Muscle of back (tissue), 11 donors: Measurements from ENCODE around the gene PLPP1. TPM values are rescaled to one million over a fixed set of nuclear protein-coding genes. Genes with fewer than 3 reads are reported as not detected.

Experiments used
- DNase-seq, 3 donors: peaks; one replicate each; pipeline versions ENCODE4 v3.0.0 to v3.0.0-alpha.2; 2013
- polyA plus RNA-seq, 10 donors: library from polyadenylated mRNA; unstranded; fragments of 120-200 nt; gene quantifications; one replicate each; pipeline ENCODE4 v1.2.1, GENCODE V29; 2013; ENCODE audit not compliant: insufficient read length in 10 of 10

PLPP1 gene
- polyA plus RNA-seq, 10 donors: 51.4 to 73.1 (median 59.0) TPM

- DNase-seq: no peak
Measured at GRCh38 chr5:55413644-55414043, 121.1 kb downstream of the PLPP1 start.

DNA sequence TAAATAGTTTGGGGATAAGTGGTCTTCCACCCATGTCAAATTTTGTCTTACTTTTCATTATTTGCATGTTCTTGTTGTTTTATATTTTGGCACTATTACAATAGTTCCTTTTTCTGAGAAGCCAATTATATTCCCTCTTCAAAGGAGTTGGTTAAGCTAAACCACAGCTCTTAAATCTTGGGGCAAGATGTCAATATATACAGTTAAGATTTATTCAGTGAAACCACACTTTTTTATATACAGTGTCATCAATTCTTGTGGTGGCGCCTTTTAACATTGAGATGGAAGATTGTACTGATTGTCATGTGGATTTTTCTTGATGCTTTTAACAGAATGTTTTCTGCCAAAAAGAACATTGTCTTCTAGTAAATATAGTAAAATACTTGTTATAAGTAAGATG, 122.9 kb downstream of the PLPP1 start:
- DNase-seq: no peak

DNA sequence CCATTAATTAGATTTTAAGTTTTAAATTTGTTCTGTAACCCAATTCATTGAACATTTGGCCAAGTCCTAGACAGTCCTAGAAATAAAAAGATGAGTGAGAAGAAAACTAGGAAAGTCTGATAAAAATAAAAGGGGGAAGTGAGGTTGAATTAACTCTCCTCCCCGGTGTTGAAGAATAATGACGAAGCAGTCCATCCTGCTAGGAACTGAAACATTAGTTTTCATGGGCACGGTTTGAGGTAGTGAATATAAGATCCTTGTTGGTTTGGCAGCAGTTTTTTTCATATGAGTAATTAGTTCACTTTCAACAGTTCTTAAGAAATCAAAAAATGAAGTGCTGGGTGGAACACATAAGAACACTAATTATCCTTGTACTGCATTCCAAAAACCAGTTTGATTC, 123.9 kb downstream of the PLPP1 start:
- no peak for DNase-seq

DNA sequence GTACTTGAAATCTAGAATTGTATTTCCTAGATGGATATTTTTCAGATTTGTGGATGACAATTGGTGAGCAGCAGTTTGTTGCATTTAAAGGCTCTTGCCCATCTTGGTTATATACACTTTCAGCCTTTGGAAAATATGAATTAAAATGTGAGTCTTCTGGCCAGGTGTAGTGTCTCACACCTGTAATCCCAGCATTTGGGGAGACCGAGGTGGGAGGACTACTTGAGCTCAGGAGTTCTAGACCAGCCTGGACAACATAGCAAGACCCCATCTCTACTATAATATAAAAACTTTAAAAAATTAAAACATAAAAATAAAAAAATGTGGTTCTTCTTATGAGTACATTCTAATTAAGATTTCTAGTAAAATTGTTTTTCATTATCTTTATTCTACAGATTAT, 125.0 kb downstream of the PLPP1 start:
- no peak for DNase-seq

GRCh38 chr5:55407984-55408383, 126.8 kb downstream of the PLPP1 start:
- DNase-seq: no peak

DNA sequence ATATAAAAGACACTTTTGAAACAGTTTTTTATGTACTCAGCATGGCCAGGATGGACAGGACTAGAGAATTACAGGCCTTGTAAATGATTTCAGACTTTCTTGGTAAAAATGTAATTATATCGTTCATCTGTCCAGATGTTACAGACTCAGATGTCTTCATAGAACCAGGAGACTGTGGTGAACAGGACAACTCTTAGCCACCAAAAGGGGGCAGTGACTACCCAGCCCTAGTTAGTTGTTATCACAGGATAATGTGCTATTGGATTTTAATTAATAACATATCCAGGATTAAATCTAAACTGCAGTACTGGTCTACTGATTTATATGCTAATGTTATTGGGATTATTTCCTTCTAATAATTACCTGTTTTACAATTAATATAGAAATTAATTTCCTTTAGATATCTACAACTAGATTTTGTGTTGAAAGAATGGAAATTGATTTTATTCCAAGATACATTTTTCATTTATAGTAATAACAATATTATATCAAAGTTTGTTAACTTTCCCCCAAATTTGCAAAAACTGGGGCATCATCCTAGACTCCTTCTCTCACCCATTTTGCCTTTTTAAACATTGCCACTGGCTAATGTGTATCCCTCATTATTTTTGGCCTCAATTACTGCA, 127.6 kb downstream of the PLPP1 start:
- peak; percentile 34 to 63 (median 45) for DNase-seq

- no peak for DNase-seq
Measured at GRCh38 chr5:55406292-55406691, 128.5 kb downstream of the PLPP1 start.

DNA sequence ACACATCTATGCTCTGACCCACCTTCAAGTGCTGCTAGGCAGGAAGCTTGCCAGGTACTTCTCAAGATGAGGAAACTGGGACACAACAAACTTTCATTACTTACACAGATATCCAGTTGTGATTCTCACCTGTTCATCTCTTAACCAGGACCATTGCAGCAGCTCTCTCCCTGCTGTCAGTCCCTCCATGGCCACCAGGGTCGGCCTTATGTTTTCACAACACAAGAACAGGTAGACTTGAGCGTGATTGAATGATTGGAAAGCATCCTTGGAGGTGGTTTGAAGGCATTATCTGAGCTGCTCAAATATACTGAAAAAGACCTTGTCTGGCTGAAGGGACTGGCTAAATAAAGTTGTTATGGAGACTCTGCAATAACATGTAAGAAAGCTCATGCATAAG, 132.6 kb downstream of the PLPP1 start:
- DNase-seq: no peak

DNA sequence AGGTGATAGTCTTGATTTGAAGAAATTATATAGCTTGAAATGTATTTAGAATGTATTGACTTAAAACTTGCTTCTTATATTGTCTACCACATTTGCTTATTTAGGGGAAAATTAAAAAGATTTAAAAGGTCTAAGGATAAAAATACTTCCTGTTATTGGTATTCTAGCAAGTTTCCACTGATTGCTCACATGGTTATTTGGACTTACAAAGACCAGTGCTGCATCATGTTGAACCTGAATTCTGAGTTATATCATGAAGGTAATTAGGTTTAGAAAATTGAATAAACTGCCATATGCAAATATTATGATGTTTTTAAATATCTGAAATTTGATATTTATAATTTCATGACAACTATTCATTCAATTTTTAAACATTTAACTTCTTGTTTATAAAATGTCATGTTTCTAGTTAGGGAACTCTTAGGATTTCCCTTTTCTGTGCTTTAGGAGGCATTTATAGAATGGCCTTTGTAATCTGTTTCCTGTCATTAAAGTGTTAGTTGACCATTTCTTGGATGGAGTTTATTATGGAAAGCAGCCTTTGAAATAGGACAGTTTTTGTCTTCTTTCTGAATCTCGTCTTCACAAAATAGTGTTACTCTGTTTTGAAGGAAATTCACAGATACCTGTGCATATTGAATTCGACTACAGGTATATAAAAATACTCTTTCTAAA, 141.1 kb downstream of the PLPP1 start:
- DNase-seq: no peak

DNA sequence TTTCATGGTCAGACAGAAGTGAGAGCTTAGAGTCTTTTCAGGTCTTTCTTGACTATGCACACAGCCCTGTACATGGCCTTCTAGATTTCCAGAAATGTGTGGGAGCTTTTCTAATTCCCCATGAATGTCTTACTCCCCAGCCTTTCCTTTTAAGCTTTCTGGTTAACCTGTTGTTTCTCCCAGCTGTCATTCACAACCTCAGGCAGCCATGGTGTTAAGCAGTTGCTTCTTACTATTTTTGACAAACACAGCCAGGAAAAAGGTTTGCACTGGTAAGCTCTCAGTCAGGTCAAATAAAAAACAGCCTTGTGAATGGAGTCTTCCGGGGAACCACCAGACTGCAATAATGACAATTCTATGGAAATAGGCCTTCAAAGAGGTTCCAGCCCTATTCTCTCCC, 142.1 kb downstream of the PLPP1 start:
- no peak for DNase-seq

- no peak for DNase-seq
Measured at GRCh38 chr5:55391707-55392106, 143.1 kb downstream of the PLPP1 start.

DNA sequence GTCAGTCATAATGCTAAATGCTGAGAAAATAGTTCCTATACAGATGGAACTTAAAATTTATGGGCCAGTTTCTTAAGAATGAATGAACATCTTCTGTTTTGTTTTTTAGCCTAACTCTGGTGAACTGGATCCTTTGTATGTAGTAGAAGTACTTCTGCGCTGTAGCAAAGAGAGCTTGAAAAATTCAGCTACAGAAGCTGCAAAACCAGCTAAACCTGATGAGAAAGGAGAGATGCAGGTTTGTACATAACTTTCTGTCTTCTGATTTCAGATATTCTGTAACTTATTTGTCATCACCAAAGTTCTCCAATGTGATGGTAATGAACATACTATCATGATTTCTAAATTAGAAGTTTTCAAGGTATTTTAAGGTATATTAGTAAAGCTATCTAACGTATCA, 146.9 kb downstream of the PLPP1 start:
- DNase-seq: no peak

- peak in 2 of 3 donors; percentile 6 to 30 for DNase-seq
Measured at GRCh38 chr5:55386356-55386755, 148.4 kb downstream of the PLPP1 start.

DNA sequence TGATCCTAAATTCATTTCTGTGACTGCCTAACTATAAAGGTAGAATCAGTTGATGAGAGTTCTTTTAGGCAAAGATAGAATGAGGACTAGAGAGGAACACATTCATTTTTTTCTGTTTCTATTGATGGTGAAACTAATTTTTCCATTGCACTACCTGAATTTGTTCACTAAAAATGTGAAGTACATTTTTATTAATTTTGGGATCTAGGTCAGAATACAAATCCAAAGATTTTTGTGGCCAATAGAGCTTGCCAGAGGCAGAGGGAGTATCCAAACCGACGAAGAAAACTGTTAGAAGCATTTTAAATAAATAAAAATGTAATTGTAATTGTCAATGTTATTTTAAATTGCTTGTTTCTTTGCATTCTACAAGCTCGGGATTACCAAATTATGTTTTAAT, 148.9 kb downstream of the PLPP1 start:
- peak in 2 of 3 donors; percentile 19 to 54 for DNase-seq

DNA sequence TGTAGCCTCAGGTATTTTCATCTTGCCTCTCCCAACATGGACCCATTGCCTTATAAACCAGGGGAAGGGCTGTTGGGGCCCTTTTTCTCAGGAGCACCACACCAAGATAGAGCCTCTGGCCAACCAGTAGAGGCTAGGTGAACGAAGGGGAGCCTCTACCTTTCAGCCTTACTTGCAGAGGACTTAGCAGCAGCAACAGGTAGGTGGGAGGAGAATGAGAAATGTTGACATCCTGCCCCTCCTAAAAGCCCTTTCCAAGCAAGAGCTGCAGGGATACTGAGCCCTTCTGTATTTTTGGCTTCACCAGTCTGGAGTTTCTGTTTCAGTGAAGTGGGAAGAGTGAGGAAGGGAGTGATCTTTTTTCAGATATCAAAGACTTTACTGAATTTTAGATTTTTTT, 149.5 kb downstream of the PLPP1 start:
- DNase-seq: peak in 1 of 3 donors; percentile 11

DNA sequence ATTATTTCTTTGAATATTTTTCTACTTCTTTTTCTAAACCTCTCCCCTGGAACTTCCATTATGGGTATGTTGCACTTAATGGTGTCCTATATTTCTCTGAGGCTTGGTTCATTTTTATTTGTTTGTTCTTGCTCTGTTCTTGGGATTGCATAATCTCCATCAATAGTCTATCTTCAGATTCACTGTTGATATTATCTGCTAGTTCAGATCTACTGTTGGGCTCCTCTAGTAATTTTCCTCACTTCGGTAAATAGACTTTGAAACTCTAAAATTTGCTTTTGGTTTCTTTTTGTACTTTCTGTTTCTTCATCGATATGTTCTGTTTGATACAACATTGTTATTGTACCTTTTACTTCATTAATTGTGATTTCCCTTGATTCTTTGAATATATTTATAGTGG, 150.7 kb downstream of the PLPP1 start:
- DNase-seq: no peak

- DNase-seq: no peak
Measured at GRCh38 chr5:55383254-55383653, 151.5 kb downstream of the PLPP1 start.

GRCh38 chr5:55377810-55378209, 157.0 kb downstream of the PLPP1 start:
- DNase-seq: no peak

Other genes with a start within 250 kb of the PLPP1 start
- 10 to 100 TPM; 23.5 to 34.5 (median 28.8) TPM for gene DHX29, start 227.3 kb downstream of the PLPP1 start, polyA plus RNA-seq
- gene MTREX, start 227.0 kb downstream of the PLPP1 start, polyA plus RNA-seq: 10 to 100 TPM; 54.8 to 79.6 (median 65.4) TPM
- gene SLC38A9, start 177.4 kb upstream of the PLPP1 start, polyA plus RNA-seq: 10 to 100 TPM in 9 of 10 donors, 1 to 10 TPM in 1; 9.8 to 17.0 (median 13.3) TPM
- under 1 TPM in 7 of 10 donors, not detected in 3; 0.12 to 0.90 (median 0.34) TPM for gene DDX4, start 203.1 kb upstream of the PLPP1 start, polyA plus RNA-seq